ENCODE results near the gene MEI1.

GRCh38 chr22:41661088-41661487 lies 38.2 kb upstream of the MEI1 start:
- TF ChIP-seq CTCF (IDR thresholded peaks at IDR 0.05) (no peak), POLR2AphosphoS5 (IDR thresholded peaks at IDR 0.05) (no peak)

All from prostate gland (tissue), 2 donors.